Inferior parietal cortex (tissue), 1 donor: ENCODE data around the gene CCL25.
"Not testable (repeated sequence)": the region's sequence is repeated elsewhere in the genome, so short reads cannot be mapped to it uniquely, and the experiment has no call there.

Experiments used
- DNase-seq: peaks from one replicate; pipeline ENCODE4 v3.0.0-alpha.2; 2016; ENCODE audit errors: extremely low spot score

Gene CCL25

GRCh38 chr19:8052464-8052859 is at the start of gene CCL25:
TSS of gene CCL25 (plus strand) at chr19:8052760. CDS start at chr19:8053050, 290 bp downstream.
- DNase-seq, result no peak

- no peak for DNase-seq
Observed at GRCh38 chr19:8004001-8004400, 48.6 kb upstream of the CCL25 start.

- DNase-seq, result no peak
Observed at GRCh38 chr19:8004723-8005513, 47.6 kb upstream of the CCL25 start.

GRCh38 chr19:8005534-8006256 is 46.9 kb upstream of the CCL25 start, which contains the start of gene ELAVL1:
TSS of gene ELAVL1 (minus strand) at chr19:8005641. CDS start at chr19:7991815, 13,826 bp downstream.
- DNase-seq, result peak; percentile 80

GRCh38 chr19:8017808-8018207 is 34.8 kb upstream of the CCL25 start:
- DNase-seq, result no peak

GRCh38 chr19:8020681-8021080 is 31.9 kb upstream of the CCL25 start:
- no peak for DNase-seq

- DNase-seq, result no peak
Observed at GRCh38 chr19:8021374-8021773, 31.2 kb upstream of the CCL25 start.

- DNase-seq, result no peak
Observed at GRCh38 chr19:8022275-8022674, 30.3 kb upstream of the CCL25 start.

GRCh38 chr19:8023371-8023770 is 29.2 kb upstream of the CCL25 start:
- DNase-seq, result no peak

- not testable (repeated sequence) for DNase-seq
Observed at GRCh38 chr19:8024256-8024655, 28.3 kb upstream of the CCL25 start.

- DNase-seq, result no peak
Observed at GRCh38 chr19:8025316-8025715, 27.2 kb upstream of the CCL25 start.

GRCh38 chr19:8028951-8029491 is 23.5 kb upstream of the CCL25 start:
- DNase-seq, result no peak

- DNase-seq, result no peak
Observed at GRCh38 chr19:8030960-8031359, 21.6 kb upstream of the CCL25 start.

- not testable (repeated sequence) for DNase-seq
Observed at GRCh38 chr19:8033287-8034177, 19.0 kb upstream of the CCL25 start.

GRCh38 chr19:8034178-8034525 is 18.4 kb upstream of the CCL25 start:
- DNase-seq, result no peak

- no peak for DNase-seq
Observed at GRCh38 chr19:8036434-8037099, 16.0 kb upstream of the CCL25 start.

- no peak for DNase-seq
Observed at GRCh38 chr19:8038815-8039214, 13.7 kb upstream of the CCL25 start.

- no peak for DNase-seq
Observed at GRCh38 chr19:8039231-8039630, 13.3 kb upstream of the CCL25 start.

GRCh38 chr19:8041531-8041931 is 11.0 kb upstream of the CCL25 start:
- DNase-seq, result no peak

GRCh38 chr19:8042900-8043299 is 9.7 kb upstream of the CCL25 start:
- DNase-seq, result no peak

- DNase-seq, result no peak
Observed at GRCh38 chr19:8044018-8044417, 8.5 kb upstream of the CCL25 start.
